KMS-11 (cell line): ENCODE data around the gene OPTN.

Experiments used
- H2AFZ ChIP-seq: fragments of 200-600 bp; sonication (generic); 2 replicates; pipeline ENCODE4 v1.6.1; 2016; ENCODE audit warnings: antibody characterized with exemption, mixed run types, low read depth
- H3K27ac ChIP-seq: fragments of 200-600 bp; sonication (generic); 2 replicates; pipeline ENCODE4 v1.6.1; 2016; ENCODE audit warnings: mild to moderate bottlenecking, mixed run types
- H3K27me3 ChIP-seq: fragments of 200-600 bp; sonication (generic); 2 replicates; pipeline ENCODE4 v1.6.1; 2017; ENCODE audit warnings: mild to moderate bottlenecking, low read depth, mixed run types, moderate library complexity; ENCODE audit not compliant: insufficient read depth
- H3K36me3 ChIP-seq: fragments of 200-600 bp; sonication (generic); 2 replicates; pipeline ENCODE4 v1.6.1; 2017; ENCODE audit warnings: mild to moderate bottlenecking, mixed run types; ENCODE audit not compliant: insufficient read depth
- H3K4me1 ChIP-seq: fragments of 200-600 bp; sonication (generic); 2 replicates; pipeline ENCODE4 v1.6.1; 2016; ENCODE audit warnings: mild to moderate bottlenecking, low read depth, mixed run types; ENCODE audit not compliant: poor library complexity, severe bottlenecking
- H3K4me2 ChIP-seq: fragments of 200-600 bp; sonication (generic); 2 replicates; pipeline ENCODE4 v1.7.0; 2016; ENCODE audit warnings: mild to moderate bottlenecking, mixed run types
- H3K4me3 ChIP-seq: fragments of 200-600 bp; sonication (generic); IDR thresholded peaks from 2 replicates; pipeline ENCODE4 v1.6.1; 2017; ENCODE audit warnings: low read depth, low read length, mixed read lengths; ENCODE audit not compliant: insufficient read depth
- H3K79me2 ChIP-seq: fragments of 200-600 bp; sonication (generic); 2 replicates; pipeline ENCODE4 v1.6.1; 2016; ENCODE audit warnings: low read depth, mixed run types; ENCODE audit not compliant: insufficient read depth
- H3K9ac ChIP-seq: fragments of 200-600 bp; sonication (generic); 2 replicates; pipeline ENCODE4 v1.6.1; 2016; ENCODE audit warnings: mild to moderate bottlenecking, mixed run types
- H4K20me1 ChIP-seq: fragments of 200-600 bp; sonication (generic); 2 replicates; pipeline ENCODE4 v1.6.1; 2016; ENCODE audit warnings: mild to moderate bottlenecking, mixed run types; ENCODE audit not compliant: insufficient read depth
- CTCF ChIP-seq: fragments of 200-600 bp; sonication (generic); conservative IDR thresholded peaks from 2 replicates; pipeline ENCODE4 v1.6.1; 2017; ENCODE audit warnings: low read depth, mild to moderate bottlenecking, antibody characterized with exemption, low read length, moderate library complexity, mixed read lengths

Gene OPTN

GRCh38 chr10:13180788-13181187 is 80.8 kb downstream of the OPTN start:
- H3K27ac ChIP-seq, result no peak overlapping the region
- H4K20me1 ChIP-seq, result no peaks in the 10 kb centered on the region
- H3K9ac ChIP-seq, result no peak overlapping the region
- H3K4me2 ChIP-seq, result no peak overlapping the region
- H3K4me1 ChIP-seq, result no peaks in the 10 kb centered on the region
- no peak for TF ChIP-seq CTCF
- no peak overlapping the region for H2AFZ ChIP-seq
- H3K27me3 ChIP-seq, result no peaks in the 10 kb centered on the region
- H3K79me2 ChIP-seq, result no peaks in the 10 kb centered on the region
- H3K36me3 ChIP-seq, result peaks cover 23% of the 10 kb centered on the region
- no peak overlapping the region for H3K4me3 ChIP-seq

- no peaks in the 10 kb centered on the region for H3K79me2 ChIP-seq
- H3K4me3 ChIP-seq, result no peak overlapping the region
- H3K27ac ChIP-seq, result no peak overlapping the region
- H4K20me1 ChIP-seq, result no peaks in the 10 kb centered on the region
- peaks cover 30% of the 10 kb centered on the region; the same call in 1 of the 2 replicates for H3K36me3 ChIP-seq
- no peak overlapping the region for H3K9ac ChIP-seq
- H3K27me3 ChIP-seq, result no peaks in the 10 kb centered on the region
- H3K4me2 ChIP-seq, result no peak overlapping the region
- H3K4me1 ChIP-seq, result no peaks in the 10 kb centered on the region
- H2AFZ ChIP-seq, result no peak overlapping the region
- no peak for TF ChIP-seq CTCF
Measured at GRCh38 chr10:13182424-13182823, 82.5 kb downstream of the OPTN start.

- H3K36me3 ChIP-seq, result peaks cover 32% of the 10 kb centered on the region; the same call in 1 of the 2 replicates
Measured at GRCh38 chr10:13183625-13184024, 83.7 kb downstream of the OPTN start.

GRCh38 chr10:13184276-13184675 is 84.3 kb downstream of the OPTN start:
- Histone ChIP-seq H3K27ac (no peak overlapping the region), H3K9ac (no peak overlapping the region), H4K20me1 (no peaks in the 10 kb centered on the region), H3K27me3 (no peaks in the 10 kb centered on the region), H3K4me3 (no peak overlapping the region), H2AFZ (no peak overlapping the region), H3K4me1 (no peaks in the 10 kb centered on the region), H3K4me2 (no peak overlapping the region), H3K79me2 (no peaks in the 10 kb centered on the region), H3K36me3 (peaks cover 32% of the 10 kb centered on the region; the same call in 1 of the 2 replicates)
- no peak for TF ChIP-seq CTCF

More at GRCh38 chr10:13183625-13184024, 83.7 kb downstream of the OPTN start:
- Histone ChIP-seq H3K79me2 (no peaks in the 10 kb centered on the region), H3K4me1 (no peaks in the 10 kb centered on the region), H2AFZ (no peak overlapping the region), H4K20me1 (no peaks in the 10 kb centered on the region), H3K9ac (no peak overlapping the region), H3K27me3 (no peaks in the 10 kb centered on the region), H3K4me2 (no peak overlapping the region), H3K4me3 (no peak overlapping the region), H3K27ac (no peak overlapping the region)
- no peak for TF ChIP-seq CTCF
